ENCODE data around the gene MAPKAP1.

DNA sequence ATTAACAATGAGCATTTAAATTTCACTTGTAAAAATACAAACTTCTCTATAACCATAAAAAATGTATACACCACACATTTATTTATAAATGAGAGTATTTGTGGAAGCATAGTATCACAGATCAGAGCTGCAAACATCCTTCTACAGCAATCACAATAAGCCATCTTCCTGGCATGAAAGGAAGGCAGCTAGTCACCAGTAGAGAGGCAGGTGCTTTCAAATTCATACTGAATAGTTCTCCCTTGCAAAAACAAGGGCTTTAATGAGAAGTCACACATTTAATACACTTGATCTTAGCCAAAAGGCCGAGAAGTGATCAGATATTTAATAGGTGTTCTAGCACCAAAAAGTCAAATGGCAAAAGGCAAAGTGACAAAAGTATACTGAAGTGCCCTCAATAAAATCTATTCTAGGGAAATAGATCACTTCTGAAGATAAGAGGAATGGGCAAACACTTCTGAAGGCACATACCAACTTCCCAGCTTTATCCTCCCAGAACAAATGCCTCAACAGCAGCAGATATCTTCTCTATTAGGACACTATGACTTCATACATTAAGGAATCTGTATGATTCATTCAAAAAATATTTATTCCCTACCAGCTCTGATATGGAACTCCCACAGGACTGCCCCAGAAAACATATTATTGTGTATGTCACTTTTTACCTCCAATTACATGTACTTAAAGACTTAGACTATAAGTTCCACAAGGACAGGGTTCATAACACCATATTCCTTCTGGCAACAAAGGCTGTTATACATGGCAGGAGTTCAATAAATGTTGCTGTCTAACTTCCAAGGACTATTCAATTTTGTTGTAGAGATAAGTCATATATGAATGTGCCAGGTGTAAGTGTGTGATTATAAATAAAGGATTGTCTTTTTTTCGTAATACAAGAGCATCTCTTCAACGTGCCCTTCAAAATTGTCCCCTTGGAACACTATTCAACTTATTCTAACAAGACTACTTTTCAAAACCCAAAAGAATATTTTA lies 31.7 kb downstream of the MAPKAP1 start:
- TF ChIP-seq, protein P1, sequence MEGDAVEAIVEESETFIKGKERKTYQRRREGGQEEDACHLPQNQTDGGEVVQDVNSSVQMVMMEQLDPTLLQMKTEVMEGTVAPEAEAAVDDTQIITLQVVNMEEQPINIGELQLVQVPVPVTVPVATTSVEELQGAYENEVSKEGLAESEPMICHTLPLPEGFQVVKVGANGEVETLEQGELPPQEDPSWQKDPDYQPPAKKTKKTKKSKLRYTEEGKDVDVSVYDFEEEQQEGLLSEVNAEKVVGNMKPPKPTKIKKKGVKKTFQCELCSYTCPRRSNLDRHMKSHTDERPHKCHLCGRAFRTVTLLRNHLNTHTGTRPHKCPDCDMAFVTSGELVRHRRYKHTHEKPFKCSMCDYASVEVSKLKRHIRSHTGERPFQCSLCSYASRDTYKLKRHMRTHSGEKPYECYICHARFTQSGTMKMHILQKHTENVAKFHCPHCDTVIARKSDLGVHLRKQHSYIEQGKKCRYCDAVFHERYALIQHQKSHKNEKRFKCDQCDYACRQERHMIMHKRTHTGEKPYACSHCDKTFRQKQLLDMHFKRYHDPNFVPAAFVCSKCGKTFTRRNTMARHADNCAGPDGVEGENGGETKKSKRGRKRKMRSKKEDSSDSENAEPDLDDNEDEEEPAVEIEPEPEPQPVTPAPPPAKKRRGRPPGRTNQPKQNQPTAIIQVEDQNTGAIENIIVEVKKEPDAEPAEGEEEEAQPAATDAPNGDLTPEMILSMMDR (IDR thresholded peaks at IDR 0.05), result no peak
- no peak for TF ChIP-seq POLR2A (IDR thresholded peaks at IDR 0.05)
